OCI-LY1 (cell line): ENCODE measurements around the gene CXCR5.

Experiments used
- CTCF ChIP-seq: fragments of 200-600 bp; sonication (generic), shearing (Covaris generic); IDR thresholded peaks from 2 replicates; pipeline ENCODE4 v1.5.1; 2017; ENCODE audit warnings: mild to moderate bottlenecking, antibody characterized with exemption, low read length, moderate library complexity, mixed read lengths
- EZH2 ChIP-seq: fragments of 200-600 bp; sonication (generic), shearing (Covaris generic); IDR thresholded peaks from 2 replicates; pipeline ENCODE4 v1.8.0; 2017; ENCODE audit warnings: borderline replicate concordance, mixed run types, mild to moderate bottlenecking, antibody characterized with exemption, low read length, moderate library complexity, mixed read lengths

- TF ChIP-seq CTCF (no peak), EZH2 (no peak)
Observed at GRCh38 chr11:118918128-118918685, 34.5 kb downstream of the CXCR5 start.
